ENCODE data around the gene TTC28. TPM values are rescaled to one million over a fixed set of nuclear protein-coding genes. Genes with fewer than 3 reads are reported as not detected.

The TTC28 gene
- total RNA-seq, 2 experiments from 2014 or later: 1.6 to 1.9 TPM

DNA sequence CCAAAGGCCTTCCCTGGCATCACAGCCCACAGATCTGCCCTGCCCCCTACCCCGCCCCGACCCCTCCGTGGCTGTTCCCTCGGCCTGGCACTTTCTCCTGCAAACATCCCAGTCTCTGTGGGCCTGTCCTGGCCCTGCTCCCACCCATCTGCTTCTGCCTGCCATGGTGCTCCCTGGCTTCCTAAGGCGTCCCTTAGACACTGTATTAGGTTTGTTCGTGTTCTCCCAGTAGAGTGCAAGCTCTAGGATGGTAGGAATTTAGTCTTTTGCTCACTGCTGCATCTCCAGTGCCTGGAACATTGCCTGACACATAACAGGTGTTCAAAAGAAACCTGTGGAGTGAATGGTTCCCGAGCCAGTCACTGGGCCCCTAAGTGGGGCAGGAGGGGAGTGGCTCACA, 690.9 kb downstream of the TTC28 start:
- no peak overlapping the region for H3K4me3 Mint-ChIP-seq

DNA sequence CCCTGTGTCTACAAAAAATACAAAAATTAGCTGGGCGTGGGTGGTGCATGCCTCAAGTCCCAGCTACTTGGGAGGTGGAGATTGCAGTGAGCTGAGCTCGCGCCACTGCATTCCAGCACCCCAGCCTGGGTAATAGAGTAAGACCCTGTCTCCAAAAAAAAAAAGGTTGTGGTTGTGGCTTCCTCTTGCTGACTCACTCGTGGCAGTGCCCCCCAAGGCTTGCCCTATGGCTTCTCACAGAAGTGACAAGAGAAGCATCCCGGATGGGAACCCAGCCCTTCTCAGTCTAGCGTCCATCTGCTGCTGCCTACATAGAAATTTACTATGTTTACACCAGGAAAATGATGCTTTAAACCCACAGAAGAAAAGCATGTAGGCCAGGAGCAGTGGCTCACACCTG, 692.1 kb downstream of the TTC28 start:
- CTCF ChIA-PET: no interaction called here
- H3K27ac Mint-ChIP-seq: no peak overlapping the region

More for the DNA sequence above, 690.9 kb downstream of the TTC28 start:
- H3K36me3 Mint-ChIP-seq (ENCODE audit: low read depth): peaks cover 1% of the 10 kb centered on the region
- no peaks in the 10 kb centered on the region for H3K27me3 Mint-ChIP-seq (ENCODE audit: low read depth)
- no peak for DNase-seq
- CTCF ChIA-PET: no interaction called here
- H3K27ac Mint-ChIP-seq: no peak overlapping the region
- no peaks in the 10 kb centered on the region for H3K9me3 Mint-ChIP-seq
- intact Hi-C loops (cut with micrococcal nuclease): no loop called here
- H3K4me1 Mint-ChIP-seq (ENCODE audit: low read depth): no peaks in the 10 kb centered on the region

DNA sequence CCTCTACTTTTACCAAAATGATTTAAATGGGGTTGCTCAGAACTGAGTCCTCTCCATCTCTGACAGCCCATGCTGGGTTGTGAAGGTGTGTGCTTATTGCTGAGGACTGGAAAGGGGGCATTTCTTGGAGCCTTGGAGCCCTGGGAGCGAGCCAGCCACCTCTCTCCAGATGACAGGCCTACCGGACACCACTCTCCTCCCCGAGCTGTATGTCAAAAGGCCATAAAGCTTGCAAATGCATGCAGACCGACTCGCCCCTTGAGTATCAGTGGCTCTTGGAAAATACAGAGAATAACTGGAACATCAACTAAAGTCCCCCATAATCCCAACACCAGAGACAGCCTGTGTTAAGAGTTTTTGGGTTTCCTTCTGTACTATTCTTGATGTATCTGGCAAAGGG, 692.7 kb downstream of the TTC28 start:
- no peaks in the 10 kb centered on the region for H3K27me3 Mint-ChIP-seq (ENCODE audit: low read depth)
- H3K27ac Mint-ChIP-seq: no peak overlapping the region
- H3K9me3 Mint-ChIP-seq: no peaks in the 10 kb centered on the region
- CTCF ChIA-PET: no interaction called here
- no peak for DNase-seq
- H3K4me3 Mint-ChIP-seq: no peak overlapping the region
- no peaks in the 10 kb centered on the region for H3K4me1 Mint-ChIP-seq (ENCODE audit: low read depth)
- H3K36me3 Mint-ChIP-seq (ENCODE audit: low read depth): peaks cover 4% of the 10 kb centered on the region
- intact Hi-C loops (cut with micrococcal nuclease): no loop called here

More for the DNA sequence above, 692.1 kb downstream of the TTC28 start:
- H3K4me1 Mint-ChIP-seq (ENCODE audit: low read depth): no peaks in the 10 kb centered on the region
- no peaks in the 10 kb centered on the region for H3K9me3 Mint-ChIP-seq
- H3K27me3 Mint-ChIP-seq (ENCODE audit: low read depth): no peaks in the 10 kb centered on the region
- DNase-seq: no peak
- peaks cover 1% of the 10 kb centered on the region for H3K36me3 Mint-ChIP-seq (ENCODE audit: low read depth)
- H3K4me3 Mint-ChIP-seq: no peak overlapping the region
- intact Hi-C loops (cut with micrococcal nuclease): no loop called here

DNA sequence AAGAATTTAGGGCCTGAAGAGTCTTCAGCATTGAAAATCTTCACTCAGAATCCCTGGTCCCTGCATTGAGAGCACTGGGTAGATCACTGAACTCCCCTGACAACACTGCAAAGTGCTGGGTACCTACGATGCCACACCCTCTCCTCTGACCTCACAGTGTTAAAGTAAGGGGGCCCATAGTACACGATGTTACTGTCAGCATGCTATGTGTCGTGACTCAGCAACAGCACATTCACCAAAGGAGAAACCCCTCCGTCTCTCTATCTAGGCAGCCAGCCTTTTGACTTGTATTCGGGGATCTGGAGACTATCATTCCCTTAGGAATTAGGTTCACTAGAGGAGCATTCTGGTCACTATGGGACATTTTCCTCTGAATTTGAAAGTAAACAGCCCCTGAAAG, 693.2 kb downstream of the TTC28 start:
- H3K36me3 Mint-ChIP-seq (ENCODE audit: low read depth): peaks cover 4% of the 10 kb centered on the region

DNA sequence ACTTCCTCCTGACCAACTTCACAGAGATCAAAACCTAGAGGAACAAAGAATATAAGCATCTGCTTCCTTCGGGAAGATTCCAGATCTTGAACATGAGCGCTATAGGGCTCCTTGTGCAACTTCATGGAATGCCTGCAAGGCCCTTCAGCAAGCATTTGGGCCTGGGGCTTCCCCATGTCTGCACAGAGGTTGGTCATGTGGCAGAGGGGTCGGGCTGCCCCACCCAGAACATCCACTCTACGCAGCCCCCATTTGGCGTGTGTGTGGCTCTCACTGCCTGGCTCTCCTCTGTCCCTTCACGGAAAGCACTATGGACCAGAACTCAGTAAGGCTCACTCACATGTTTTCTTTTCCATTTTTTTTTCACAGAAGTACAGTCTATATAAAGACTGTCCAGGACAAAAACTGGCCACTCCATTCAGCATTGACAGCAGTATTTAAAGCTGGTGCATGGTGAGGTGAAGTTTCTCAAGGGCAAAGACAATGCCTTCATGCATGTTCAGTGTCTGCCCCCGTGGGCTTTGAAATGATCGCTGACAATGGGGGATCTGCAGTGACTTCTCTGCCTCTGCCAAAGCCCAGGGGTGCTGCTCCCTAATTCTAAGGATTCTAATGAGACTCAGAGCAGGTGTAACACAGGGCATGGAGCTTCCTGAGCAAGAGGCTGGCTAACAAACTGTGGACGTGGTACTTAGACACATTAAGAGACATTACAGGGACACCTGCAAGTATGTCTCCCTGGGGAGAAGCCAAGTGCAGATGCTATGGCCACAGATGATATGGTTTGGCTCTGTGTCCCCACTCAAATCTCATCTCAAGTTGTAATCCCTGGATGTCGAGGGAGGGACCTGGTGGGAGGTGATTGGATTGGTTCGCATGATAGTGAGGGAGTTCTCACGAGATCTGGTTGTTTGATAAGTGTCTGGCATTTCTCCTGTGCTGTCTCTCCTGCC, 694.0 kb downstream of the TTC28 start:
- CTCF ChIA-PET: no interaction called here
- H3K4me1 Mint-ChIP-seq (ENCODE audit: low read depth): no peaks in the 10 kb centered on the region
- no peaks in the 10 kb centered on the region for H3K27me3 Mint-ChIP-seq (ENCODE audit: low read depth)
- intact Hi-C loops (cut with micrococcal nuclease): no loop called here
- H3K9me3 Mint-ChIP-seq: no peaks in the 10 kb centered on the region
- peaks cover 4% of the 10 kb centered on the region for H3K36me3 Mint-ChIP-seq (ENCODE audit: low read depth)
- H3K4me3 Mint-ChIP-seq: no peak overlapping the region
- DNase-seq: no peak
- no peak overlapping the region for H3K27ac Mint-ChIP-seq

More for the DNA sequence above, 693.2 kb downstream of the TTC28 start:
- no peak for DNase-seq
- H3K27me3 Mint-ChIP-seq (ENCODE audit: low read depth): no peaks in the 10 kb centered on the region
- H3K9me3 Mint-ChIP-seq: no peaks in the 10 kb centered on the region
- no peak overlapping the region for H3K27ac Mint-ChIP-seq
- intact Hi-C loops (cut with micrococcal nuclease): no loop called here
- no peaks in the 10 kb centered on the region for H3K4me1 Mint-ChIP-seq (ENCODE audit: low read depth)
- CTCF ChIA-PET: no interaction called here
- no peak overlapping the region for H3K4me3 Mint-ChIP-seq

DNA sequence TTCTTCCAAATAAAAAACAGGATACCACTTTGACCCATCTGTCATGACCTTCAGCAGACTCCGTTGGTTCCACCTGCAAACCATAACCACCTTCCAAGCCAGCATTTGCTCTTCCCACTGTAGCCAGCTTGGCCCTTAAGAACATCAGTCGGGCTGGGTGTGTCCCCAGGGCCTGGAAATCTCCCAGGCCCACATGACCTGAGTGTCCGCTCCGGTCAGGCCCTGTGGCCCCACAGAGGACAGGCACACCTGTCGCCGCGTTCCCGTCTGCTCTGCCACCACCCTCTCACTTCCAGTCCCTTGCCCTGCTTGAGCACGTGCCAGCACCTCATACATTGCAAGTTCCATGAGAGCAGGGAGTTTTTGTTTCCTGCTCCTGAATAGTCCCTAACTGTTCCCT, 694.9 kb downstream of the TTC28 start:
- CTCF ChIA-PET: no interaction called here
- H3K9me3 Mint-ChIP-seq: no peaks in the 10 kb centered on the region
- H3K27ac Mint-ChIP-seq: no peak overlapping the region
- no peak overlapping the region for H3K4me3 Mint-ChIP-seq
- DNase-seq: no peak
- H3K27me3 Mint-ChIP-seq (ENCODE audit: low read depth): no peaks in the 10 kb centered on the region
- peaks cover 4% of the 10 kb centered on the region for H3K36me3 Mint-ChIP-seq (ENCODE audit: low read depth)
- intact Hi-C loops (cut with micrococcal nuclease): no loop called here
- H3K4me1 Mint-ChIP-seq (ENCODE audit: low read depth): no peaks in the 10 kb centered on the region

DNA sequence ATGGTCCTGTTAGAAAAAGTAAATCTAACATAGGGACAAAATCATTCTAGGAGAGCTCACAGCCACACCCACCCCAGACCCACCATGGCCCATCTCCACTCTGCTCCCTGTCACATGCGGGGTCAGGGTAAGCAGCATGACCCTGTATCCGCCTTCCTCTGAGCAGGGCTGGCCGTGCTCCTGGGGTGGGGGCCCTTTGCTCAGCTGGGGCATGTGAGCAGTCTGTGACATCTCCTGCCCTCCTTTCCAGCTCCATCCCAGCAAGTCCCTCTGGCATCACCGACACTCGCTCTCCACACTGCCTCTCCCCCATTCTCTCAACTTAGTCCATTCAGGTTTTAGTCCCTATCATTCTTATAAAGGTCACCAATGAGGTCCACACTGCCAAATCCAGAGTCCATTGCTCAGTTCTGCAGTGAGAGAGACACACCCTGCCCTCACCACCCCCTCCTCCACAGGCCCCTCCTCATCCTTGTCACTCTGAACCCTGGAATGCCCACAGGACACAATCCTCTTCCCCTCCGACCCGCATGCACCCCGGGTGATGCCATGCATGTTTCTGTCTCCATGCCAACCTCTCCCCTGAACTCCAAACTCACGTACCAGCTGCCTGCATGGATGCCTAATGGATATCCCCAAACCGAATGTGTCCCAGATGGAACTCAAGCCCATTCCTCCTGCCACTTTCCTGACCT, 695.5 kb downstream of the TTC28 start:
- CTCF ChIA-PET: no interaction called here
- no peaks in the 10 kb centered on the region for H3K27me3 Mint-ChIP-seq (ENCODE audit: low read depth)
- no peak for DNase-seq
- H3K27ac Mint-ChIP-seq: no peak overlapping the region
- no peaks in the 10 kb centered on the region for H3K9me3 Mint-ChIP-seq
- intact Hi-C loops (cut with micrococcal nuclease): no loop called here
- H3K4me3 Mint-ChIP-seq: no peak overlapping the region
- peaks cover 4% of the 10 kb centered on the region for H3K36me3 Mint-ChIP-seq (ENCODE audit: low read depth)
- no peaks in the 10 kb centered on the region for H3K4me1 Mint-ChIP-seq (ENCODE audit: low read depth)

DNA sequence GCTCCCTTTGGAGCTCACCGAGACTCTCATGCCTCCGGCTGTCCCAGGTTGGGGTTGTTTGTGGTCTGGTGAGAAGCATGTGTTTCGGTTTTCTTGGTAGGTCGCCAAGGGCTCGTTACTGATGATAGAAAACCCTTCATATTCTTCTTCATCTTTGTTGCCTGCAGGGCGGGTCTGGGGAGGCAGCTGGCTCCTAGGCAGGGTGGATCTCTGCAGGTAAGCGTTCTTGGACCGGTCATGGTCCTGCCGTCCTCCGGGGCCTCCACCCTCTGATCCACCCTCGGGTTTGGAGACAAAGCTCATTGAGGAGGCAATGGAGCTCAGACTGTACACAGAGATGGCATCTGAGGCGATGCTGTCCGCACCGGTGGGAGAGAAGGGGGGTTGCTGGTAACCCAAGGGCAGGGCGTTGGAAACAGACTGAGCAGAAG, 696.3 kb downstream of the TTC28 start:
- Mint-ChIP-seq H3K27ac (no peak overlapping the region), H3K9me3 (no peaks in the 10 kb centered on the region), H3K4me3 (no peak overlapping the region), H3K27me3 (ENCODE audit: low read depth) (no peaks in the 10 kb centered on the region), H3K4me1 (ENCODE audit: low read depth) (no peaks in the 10 kb centered on the region), H3K36me3 (ENCODE audit: low read depth) (peaks cover 4% of the 10 kb centered on the region)
- CTCF ChIA-PET: interaction anchor here (1.0 kb wide), 2 partner anchors 11 to 102 kb away, joined by 3 read pairs; no protein-coding TSS in a partner anchor
- no peak for DNase-seq
- intact Hi-C loops (cut with micrococcal nuclease): no loop called here

DNA sequence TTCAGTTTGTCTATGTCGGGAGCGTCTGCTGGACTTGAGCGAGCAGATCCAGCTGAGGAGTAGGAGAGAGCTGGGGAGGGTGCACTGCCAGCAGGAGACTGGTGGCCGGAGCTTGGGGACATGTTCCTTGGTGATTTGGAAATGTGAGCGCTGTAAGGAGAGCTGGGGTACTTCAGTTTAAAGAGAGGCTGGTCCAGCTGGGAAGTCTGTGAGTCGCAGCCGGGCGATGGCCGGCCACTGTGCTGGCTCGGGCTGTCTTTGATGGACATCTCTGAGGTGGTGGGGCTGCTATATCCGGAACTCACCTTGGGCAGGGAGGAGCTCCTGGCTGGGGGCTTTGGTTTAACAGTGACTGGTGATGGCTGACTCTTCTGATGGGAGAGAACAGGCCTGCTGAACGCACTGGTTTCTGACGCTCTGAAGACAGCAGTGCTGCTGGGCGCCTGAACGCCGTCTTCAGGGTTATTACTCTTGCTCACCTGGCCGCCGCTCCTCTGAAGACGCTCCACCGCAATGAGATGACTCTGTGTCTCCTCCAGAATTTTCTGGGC, 696.9 kb downstream of the TTC28 start:
- no peaks in the 10 kb centered on the region for H3K4me1 Mint-ChIP-seq (ENCODE audit: low read depth)
- H3K27me3 Mint-ChIP-seq (ENCODE audit: low read depth): no peaks in the 10 kb centered on the region
- CTCF ChIA-PET: interaction anchor here (1.0 kb wide), 2 partner anchors 11 to 101 kb away, joined by 3 read pairs; no protein-coding TSS in a partner anchor
- H3K9me3 Mint-ChIP-seq: no peaks in the 10 kb centered on the region
- no peak for DNase-seq
- H3K4me3 Mint-ChIP-seq: no peak overlapping the region
- H3K27ac Mint-ChIP-seq: no peak overlapping the region
- intact Hi-C loops (cut with micrococcal nuclease): no loop called here
- peaks cover 4% of the 10 kb centered on the region for H3K36me3 Mint-ChIP-seq (ENCODE audit: low read depth)

DNA sequence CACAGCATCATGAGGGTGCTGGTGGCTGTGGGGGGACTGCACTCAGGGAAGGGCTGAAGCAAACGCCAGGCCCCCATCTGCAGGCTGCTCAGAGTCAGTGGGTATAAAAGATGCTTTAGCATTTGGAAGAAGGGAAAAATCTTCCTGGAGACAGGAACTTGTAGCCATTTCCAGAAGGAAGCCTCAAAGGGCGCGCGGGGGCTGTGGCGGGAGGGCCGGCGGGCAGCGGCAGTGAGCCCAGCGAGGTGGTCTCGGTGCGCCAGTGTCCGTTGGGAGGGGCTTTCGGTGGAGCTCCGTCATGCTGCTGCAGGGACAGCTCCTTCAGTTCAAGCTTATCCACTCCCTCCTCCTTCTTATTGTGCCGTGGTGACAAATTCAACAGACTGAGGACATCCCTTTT, 697.5 kb downstream of the TTC28 start:
- Mint-ChIP-seq H3K36me3 (ENCODE audit: low read depth) (peaks cover 4% of the 10 kb centered on the region), H3K4me1 (ENCODE audit: low read depth) (no peaks in the 10 kb centered on the region), H3K27me3 (ENCODE audit: low read depth) (no peaks in the 10 kb centered on the region), H3K27ac (no peak overlapping the region), H3K4me3 (no peak overlapping the region), H3K9me3 (no peaks in the 10 kb centered on the region)
- intact Hi-C loops (cut with micrococcal nuclease): no loop called here
- DNase-seq: no peak
- CTCF ChIA-PET: interaction anchor here (1.0 kb wide), 1 partner anchor 10 kb away, joined by 3 read pairs; no protein-coding TSS in a partner anchor

DNA sequence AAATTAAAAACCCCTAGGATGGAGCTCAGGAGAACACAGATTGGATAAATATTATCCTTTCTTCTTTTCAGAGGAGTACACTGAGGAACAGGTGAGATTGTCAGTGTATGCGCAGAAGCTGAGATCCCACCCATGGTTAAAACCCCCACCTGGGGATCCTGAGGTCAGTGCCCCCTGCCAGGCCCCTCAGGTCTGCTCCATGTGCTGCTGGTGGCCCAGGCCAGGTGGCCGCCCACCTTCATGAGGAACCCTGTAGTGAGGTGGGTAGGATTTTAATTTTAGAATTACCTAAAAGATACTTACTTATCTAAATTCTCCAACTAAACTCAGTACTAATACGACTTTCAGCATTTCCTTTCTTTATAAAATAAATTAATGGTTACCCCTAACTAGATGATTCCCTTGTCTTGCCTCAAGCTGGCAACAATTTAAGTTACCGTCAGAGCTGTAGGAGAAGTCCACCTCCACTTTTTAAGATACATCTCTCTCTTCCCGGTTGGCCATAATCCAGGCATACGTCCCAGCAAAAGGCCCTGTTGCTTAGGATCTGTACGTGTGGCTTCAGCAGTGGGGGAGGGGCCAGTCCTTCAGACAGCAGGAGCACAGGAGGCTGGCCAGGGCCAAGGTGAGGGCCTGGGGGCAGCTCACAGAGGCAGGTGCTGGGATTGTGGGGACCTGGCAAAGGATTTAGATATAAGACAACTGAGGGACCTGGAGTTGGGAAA, 699.1 kb downstream of the TTC28 start:
- Mint-ChIP-seq H3K27ac (no peak overlapping the region), H3K9me3 (no peaks in the 10 kb centered on the region), H3K4me3 (no peak overlapping the region), H3K36me3 (ENCODE audit: low read depth) (peaks cover 4% of the 10 kb centered on the region), H3K4me1 (ENCODE audit: low read depth) (no peaks in the 10 kb centered on the region), H3K27me3 (ENCODE audit: low read depth) (no peaks in the 10 kb centered on the region)
- no peak for DNase-seq
- CTCF ChIA-PET: interaction anchor here (0.7 kb wide), 1 partner anchor 569 kb away, joined by 3 read pairs; no protein-coding TSS in a partner anchor
- intact Hi-C loops (cut with micrococcal nuclease): no loop called here

DNA sequence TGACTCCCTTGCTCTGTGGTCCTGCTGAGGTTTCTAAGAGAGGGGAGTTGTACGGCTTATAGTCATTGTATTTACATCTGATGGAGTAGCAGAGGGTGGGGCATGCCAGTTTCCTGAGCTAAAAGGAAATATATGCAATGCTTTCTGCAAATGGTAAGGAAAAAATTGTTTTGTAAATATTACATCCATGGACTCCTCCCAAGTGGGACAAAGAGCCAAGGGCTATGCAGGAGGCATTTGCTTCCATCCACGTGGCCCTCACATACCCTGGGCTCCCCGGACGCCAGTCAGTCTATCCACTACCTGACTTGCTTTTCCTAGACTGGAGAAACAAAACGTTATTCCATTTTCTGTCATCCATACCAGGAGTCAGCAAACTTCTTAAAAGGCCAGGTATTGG, 700.8 kb downstream of the TTC28 start:
- Mint-ChIP-seq H3K4me1 (ENCODE audit: low read depth) (no peaks in the 10 kb centered on the region), H3K9me3 (no peaks in the 10 kb centered on the region), H3K27me3 (ENCODE audit: low read depth) (no peaks in the 10 kb centered on the region), H3K36me3 (ENCODE audit: low read depth) (peaks cover 2% of the 10 kb centered on the region), H3K4me3 (no peak overlapping the region), H3K27ac (no peak overlapping the region)
- intact Hi-C loops (cut with micrococcal nuclease): no loop called here
- CTCF ChIA-PET: no interaction called here
- no peak for DNase-seq

All from activated naive CD4-positive, alpha-beta T cell treated with anti-CD3 and anti-CD28 coated beads for 36 hours (primary cell).